ENCODE data around the gene SUPT5H. TPM values are rescaled to one million over a fixed set of nuclear protein-coding genes. Genes with fewer than 3 reads are reported as not detected.
"Not testable (repeated sequence)": the region's sequence is repeated elsewhere in the genome, so short reads cannot be mapped to it uniquely, and the experiment has no call there.

The SUPT5H gene
- total RNA-seq, 2 experiments from 2014 or later: 144 to 150 TPM

GRCh38 chr19:39433480-39434079 lies 11.8 kb upstream of the SUPT5H start:
- ChIA-PET POLR2A (no interaction called here), CTCF (interaction anchor here (0.8 to 2.9 kb wide), 2 partner anchors 22 to 36 kb away, joined by 3 to 16 read pairs; no protein-coding TSS in a partner anchor)
- Mint-ChIP-seq H3K27me3 (peaks cover 3% of the 10 kb centered on the region), H3K27ac (no peak overlapping the region), H3K9me3 (no peaks in the 10 kb centered on the region), H3K4me1 (peaks cover 51% of the 10 kb centered on the region), H3K4me3 (peak overlapping the region; percentile 98), H3K36me3 (ENCODE audit: low read depth) (peaks cover 31% of the 10 kb centered on the region)
- no peak for DNase-seq

DNA sequence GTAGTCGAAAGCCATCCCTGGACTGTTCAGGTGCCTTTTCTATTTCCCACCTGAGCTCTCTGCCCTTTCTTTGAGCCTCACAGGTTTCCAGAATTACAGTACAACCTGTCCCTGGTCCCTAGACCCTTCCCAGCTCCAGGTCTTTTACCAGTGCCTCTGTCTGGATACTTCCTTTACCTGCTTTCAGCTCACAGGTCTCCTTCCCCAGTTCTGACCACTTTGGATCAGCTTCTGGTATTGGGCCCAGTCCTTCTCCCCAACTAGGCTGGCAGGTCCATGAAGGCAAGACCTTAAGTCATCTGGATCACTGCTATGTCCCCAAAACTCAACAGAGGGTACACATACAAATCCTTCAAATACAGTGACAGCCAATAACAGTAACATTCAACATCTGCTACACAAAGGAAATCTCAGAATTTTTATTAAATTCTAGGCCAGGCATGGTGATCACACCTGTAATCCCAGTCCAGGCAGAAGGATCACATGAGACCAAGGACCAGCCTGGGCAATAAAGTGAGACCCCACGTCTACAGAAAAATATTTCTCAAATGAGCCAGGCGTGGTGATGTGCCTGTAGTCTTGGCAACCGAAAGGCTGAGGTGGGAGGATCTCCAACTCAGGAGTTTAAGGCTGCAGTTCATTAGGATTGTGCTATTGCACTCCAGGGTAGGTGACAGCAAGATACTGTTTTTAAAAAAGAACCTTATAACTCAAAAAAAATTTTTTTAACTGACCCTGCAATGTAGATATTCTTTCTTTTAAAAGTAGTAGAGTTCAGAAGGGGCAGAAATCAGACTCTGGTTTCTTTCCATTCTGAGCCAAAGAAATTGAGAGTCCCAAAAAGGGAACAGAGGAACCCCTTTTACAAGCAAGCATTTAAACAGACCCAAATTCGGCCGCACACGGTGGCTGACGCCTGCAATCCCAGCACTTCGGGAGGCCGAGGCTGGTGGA lies 11.0 kb upstream of the SUPT5H start:
- Mint-ChIP-seq H3K36me3 (ENCODE audit: low read depth) (peaks cover 31% of the 10 kb centered on the region), H3K27ac (peak overlapping the region; percentile 97), H3K9me3 (no peaks in the 10 kb centered on the region), H3K27me3 (peaks cover 3% of the 10 kb centered on the region), H3K4me1 (peaks cover 51% of the 10 kb centered on the region), H3K4me3 (peak overlapping the region; percentile 98)
- ChIA-PET CTCF (interaction anchor here (0.8 to 2.9 kb wide), 5 partner anchors 22 to 92 kb away, joined by 3 to 16 read pairs (median 5); partner anchors contain the start of genes PLEKHG2 and SAMD4B), POLR2A (interaction anchor here (1.4 kb wide), 1 partner anchor 105 kb away, joined by 4 read pairs; no protein-coding TSS in a partner anchor)
- no peak for DNase-seq

- Mint-ChIP-seq H3K36me3 (ENCODE audit: low read depth) (peaks cover 31% of the 10 kb centered on the region), H3K4me3 (peak within 1 kb of the TSS; percentile 98), H3K27ac (peak within 1 kb of the TSS; percentile 97), H3K9me3 (no peaks in the 10 kb centered on the region), H3K4me1 (peaks cover 55% of the 10 kb centered on the region), H3K27me3 (peaks cover 3% of the 10 kb centered on the region)
- ChIA-PET POLR2A (interaction anchor here (0.6 to 1.4 kb wide), 15 partner anchors 8 to 849 kb away, joined by 3 to 10 read pairs (median 3); partner anchors contain the start of genes MED29, PAF1, PLEKHG2 and SAMD4B), CTCF (interaction anchor here (0.6 to 1.7 kb wide), 10 partner anchors 9 to 398 kb away, joined by 3 to 18 read pairs (median 3); partner anchors contain the start of genes DYRK1B, PLEKHG2, SAMD4B and SUPT5H)
- DNase-seq: peak; percentile 99
Observed at GRCh38 chr19:39435499-39436349, 9.7 kb upstream of the SUPT5H start, which contains the start of gene RPS16. TSS of gene RPS16 (minus strand) at chr19:39435949. CDS start at chr19:39435895, 54 bp downstream.

- peak overlapping the region; percentile 98 for H3K4me3 Mint-ChIP-seq
- H3K27ac Mint-ChIP-seq: peak overlapping the region; percentile 97
- peaks cover 3% of the 10 kb centered on the region for H3K27me3 Mint-ChIP-seq
- POLR2A ChIA-PET: interaction anchor here (0.6 to 1.4 kb wide), 13 partner anchors 8 to 689 kb away, joined by 3 to 10 read pairs (median 3); partner anchors contain the start of genes MED29, PAF1, PLEKHG2 and SAMD4B
- no peak for DNase-seq
- H3K9me3 Mint-ChIP-seq: no peaks in the 10 kb centered on the region
- CTCF ChIA-PET: interaction anchor here (0.6 to 1.7 kb wide), 9 partner anchors 9 to 397 kb away, joined by 3 to 18 read pairs (median 3); partner anchors contain the start of genes DYRK1B, PLEKHG2, SUPT5H and TIMM50
- peaks cover 29% of the 10 kb centered on the region for H3K36me3 Mint-ChIP-seq (ENCODE audit: low read depth)
- H3K4me1 Mint-ChIP-seq: peaks cover 52% of the 10 kb centered on the region
Observed at GRCh38 chr19:39436350-39436716, 9.0 kb upstream of the SUPT5H start.

GRCh38 chr19:39438270-39438934 lies 7.0 kb upstream of the SUPT5H start:
- CTCF ChIA-PET: interaction anchor here (0.7 kb wide), 1 partner anchor 15 kb away, joined by 3 read pairs; no protein-coding TSS in a partner anchor
- Mint-ChIP-seq H3K4me1 (peaks cover 43% of the 10 kb centered on the region), H3K27ac (no peak overlapping the region), H3K36me3 (ENCODE audit: low read depth) (peaks cover 19% of the 10 kb centered on the region), H3K4me3 (no peak overlapping the region), H3K27me3 (peaks cover 3% of the 10 kb centered on the region), H3K9me3 (no peaks in the 10 kb centered on the region)
- no peak for DNase-seq
- POLR2A ChIA-PET: no interaction called here

GRCh38 chr19:39444598-39445195 lies 685 bp upstream of the SUPT5H start:
- Mint-ChIP-seq H3K36me3 (ENCODE audit: low read depth) (peaks cover 34% of the 10 kb centered on the region), H3K4me3 (peak overlapping the region; percentile 92), H3K27ac (peak overlapping the region; percentile 97), H3K4me1 (peaks cover 56% of the 10 kb centered on the region), H3K9me3 (no peaks in the 10 kb centered on the region), H3K27me3 (no peaks in the 10 kb centered on the region)
- CTCF ChIA-PET: interaction anchor here (0.7 to 2.3 kb wide), 5 partner anchors 9 to 47 kb away, joined by 3 to 10 read pairs (median 4); partner anchors contain the start of gene RPS16
- no peak for DNase-seq
- POLR2A ChIA-PET: interaction anchor here (0.6 to 2.1 kb wide), 2 partner anchors 9 to 16 kb away, joined by 5 to 8 read pairs; partner anchors contain the start of gene RPS16

- Mint-ChIP-seq H3K4me3 (peak overlapping the region; percentile 92), H3K9me3 (no peaks in the 10 kb centered on the region), H3K36me3 (ENCODE audit: low read depth) (peaks cover 36% of the 10 kb centered on the region), H3K27me3 (no peaks in the 10 kb centered on the region), H3K27ac (peak overlapping the region; percentile 97), H3K4me1 (peaks cover 54% of the 10 kb centered on the region)
- DNase-seq: no peak
- ChIA-PET POLR2A (interaction anchor here (0.6 to 2.1 kb wide), 2 partner anchors 11 to 335 kb away, joined by 3 to 8 read pairs; partner anchors contain the start of gene RPS16), CTCF (interaction anchor here (0.8 to 2.5 kb wide), 5 partner anchors 11 to 48 kb away, joined by 3 to 10 read pairs (median 4); partner anchors contain the start of gene RPS16)
Observed at GRCh38 chr19:39446365-39447084, 1.1 kb downstream of the SUPT5H start.

DNA sequence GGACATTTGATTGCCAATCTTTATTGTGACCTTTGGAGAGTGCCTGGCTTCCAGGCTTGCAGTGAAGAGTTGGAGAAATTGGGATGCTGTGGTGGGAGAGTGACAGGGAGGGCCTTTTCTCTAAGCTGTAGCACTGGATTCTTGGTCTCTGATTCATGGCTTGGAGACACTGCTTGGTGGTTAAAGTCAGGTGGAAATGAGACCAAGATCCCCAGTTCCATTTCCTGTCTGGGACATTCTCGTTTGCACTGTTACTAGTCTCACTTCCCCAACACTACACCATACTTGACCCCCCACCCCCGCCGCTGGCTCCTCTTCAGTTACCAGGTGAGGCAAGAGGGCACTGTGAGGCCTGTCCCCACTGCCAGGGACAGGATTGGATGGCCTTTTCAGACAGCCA lies 2.9 kb downstream of the SUPT5H start:
- peaks cover 64% of the 10 kb centered on the region for H3K4me1 Mint-ChIP-seq
- no peak for DNase-seq
- H3K9me3 Mint-ChIP-seq: no peaks in the 10 kb centered on the region
- H3K4me3 Mint-ChIP-seq: peak overlapping the region; percentile 92
- H3K27me3 Mint-ChIP-seq: no peaks in the 10 kb centered on the region
- ChIA-PET CTCF (interaction anchor here (0.9 to 2.5 kb wide), 2 partner anchors 12 to 26 kb away, joined by 4 to 6 read pairs; no protein-coding TSS in a partner anchor), POLR2A (no interaction called here)
- peak overlapping the region; percentile 97 for H3K27ac Mint-ChIP-seq
- H3K36me3 Mint-ChIP-seq (ENCODE audit: low read depth): peaks cover 51% of the 10 kb centered on the region

- H3K4me3 Mint-ChIP-seq: peak overlapping the region; percentile 59
- POLR2A ChIA-PET: no interaction called here
- H3K4me1 Mint-ChIP-seq: peaks cover 64% of the 10 kb centered on the region
- no peaks in the 10 kb centered on the region for H3K27me3 Mint-ChIP-seq
- H3K9me3 Mint-ChIP-seq: no peaks in the 10 kb centered on the region
- DNase-seq: no peak
- H3K27ac Mint-ChIP-seq: peak overlapping the region; percentile 97
- CTCF ChIA-PET: interaction anchor here (0.6 to 2.5 kb wide), 2 partner anchors 11 to 33 kb away, joined by 3 to 6 read pairs; no protein-coding TSS in a partner anchor
- H3K36me3 Mint-ChIP-seq (ENCODE audit: low read depth): peaks cover 57% of the 10 kb centered on the region
Observed at GRCh38 chr19:39449116-39449797, 3.9 kb downstream of the SUPT5H start.

DNA sequence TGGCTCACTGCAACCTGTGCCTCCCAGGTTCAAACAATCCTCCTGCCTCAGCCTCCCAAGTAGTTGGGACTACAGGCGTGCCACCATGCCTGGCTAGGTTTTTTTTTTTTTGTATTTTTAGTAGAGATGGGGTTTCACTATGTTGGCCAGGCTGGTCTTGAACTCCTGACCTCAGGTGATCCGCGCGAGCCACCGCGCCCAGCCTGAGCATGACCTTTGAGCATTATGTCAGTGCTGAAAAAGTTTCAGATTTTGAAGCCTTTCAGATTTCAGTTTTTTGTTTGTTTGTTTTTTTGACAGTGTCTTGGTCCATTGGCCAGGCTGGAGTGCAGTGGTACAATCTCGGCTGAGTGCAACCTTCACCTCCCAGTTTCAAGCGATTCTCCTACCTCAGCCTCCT lies 5.9 kb downstream of the SUPT5H start:
- H3K27me3 Mint-ChIP-seq, H3K4me3 Mint-ChIP-seq, H3K9me3 Mint-ChIP-seq, CTCF ChIA-PET, POLR2A ChIA-PET, DNase-seq: not testable (repeated sequence)
- Mint-ChIP-seq H3K4me1 (peaks cover 58% of the 10 kb centered on the region), H3K27ac (peak overlapping the region; percentile 28), H3K36me3 (ENCODE audit: low read depth) (peaks cover 49% of the 10 kb centered on the region)

Data from activated CD4-positive, alpha-beta T cell treated with anti-CD3 and anti-CD28 coated beads, Interleukin-2, amount 10 ng/mL, durations not matched to agents 7 days and 5 days (primary cell).